Fibroblast of villous mesenchyme (primary cell): Measurements from ENCODE around the gene ARID4B. TPM values are rescaled to one million over a fixed set of nuclear protein-coding genes. Genes with fewer than 3 reads are reported as not detected.

Source experiments
- DNase-seq: peaks from one replicate; pipeline ENCODE4 v3.0.0-alpha.2; 2010; ENCODE audit warnings: low read depth
- H3K4me3 ChIP-seq: 2 replicates; pipeline ENCODE4 v1.5.1; 2011; ENCODE audit warnings: low read depth, mild to moderate bottlenecking, low read length
- CTCF ChIP-seq: IDR thresholded peaks from 2 replicates; pipeline ENCODE4 v1.5.1; 2012; ENCODE audit warnings: low read depth, mild to moderate bottlenecking, low read length; ENCODE audit not compliant: insufficient read depth
- total RNA-seq: library from RNA; depleted of rRNA; stranded (reverse); fragments of >200 nt; gene quantifications from 2 replicates; pipeline ENCODE4 v1.2.3, GENCODE V29; 2012

Gene ARID4B
- total RNA-seq, 1 donor = 40.2 TPM

- no peak for TF ChIP-seq CTCF
- no peak for DNase-seq
Measured at GRCh38 chr1:235296729-235297128, 31.2 kb downstream of the ARID4B start.

GRCh38 chr1:235295902-235296350, 32.1 kb downstream of the ARID4B start:
- no peak overlapping the region for H3K4me3 ChIP-seq
- peak; percentile 53 for DNase-seq
- TF ChIP-seq CTCF = no peak

More at GRCh38 chr1:235296729-235297128, 31.2 kb downstream of the ARID4B start:
- H3K4me3 ChIP-seq = no peak overlapping the region

- no peak overlapping the region for H3K4me3 ChIP-seq
- TF ChIP-seq CTCF = no peak
- DNase-seq = no peak
Measured at GRCh38 chr1:235293322-235293942, 34.5 kb downstream of the ARID4B start.

- no peak for DNase-seq
- H3K4me3 ChIP-seq = no peak overlapping the region
- no peak for TF ChIP-seq CTCF
Measured at GRCh38 chr1:235292790-235293189, 35.2 kb downstream of the ARID4B start.

- no peak overlapping the region for H3K4me3 ChIP-seq
- no peak for DNase-seq
- no peak for TF ChIP-seq CTCF
Measured at GRCh38 chr1:235291599-235292091, 36.3 kb downstream of the ARID4B start.

- no peak for TF ChIP-seq CTCF
- DNase-seq = no peak
- no peak overlapping the region for H3K4me3 ChIP-seq
Measured at GRCh38 chr1:235290740-235291502, 37.1 kb downstream of the ARID4B start.
